Metanephros (tissue), 1 donor: ENCODE data around the gene CD163. TPM values are rescaled to one million over a fixed set of nuclear protein-coding genes. Genes with fewer than 3 reads are reported as not detected.

Experiments used
- total RNA-seq: library from RNA; depleted of rRNA; stranded (reverse); fragments of >200 nt; gene quantifications from one replicate; pipeline ENCODE4 v1.2.3, GENCODE V29; 2014

Gene CD163
- 18.8 TPM for total RNA-seq

GRCh38 chr12:7503686-7504415 lies at the start of gene CD163:
Gene CD163 (minus strand): TSS chr12:7503777. CDS start chr12:7503690, 87 bp downstream.

GRCh38 chr12:7444076-7444475 lies 59.5 kb downstream of the CD163 start, which contains the start of gene CD163L1:
Gene CD163L1 (minus strand): TSS chr12:7444153. CDS start chr12:7444127, 26 bp downstream.

Other genes starting within 250 kb of the CD163 start
- gene ACSM4, start 199.7 kb downstream of the CD163 start, total RNA-seq, result not detected
- 5.8 TPM for gene CD163L1, start 59.6 kb downstream of the CD163 start, total RNA-seq
- gene APOBEC1, start 162.1 kb upstream of the CD163 start, total RNA-seq, result not detected
- gene GDF3, start 192.0 kb upstream of the CD163 start, total RNA-seq, result 0.64 TPM
- gene DPPA3, start 207.7 kb upstream of the CD163 start, total RNA-seq, result not detected
- gene CLEC4C, start 243.6 kb upstream of the CD163 start, total RNA-seq, result 0.29 TPM